Ovary (tissue), 3 donors: ENCODE measurements around the gene DLX1.

Experiments used
- EP300 ChIP-seq: sonication (generic); formaldehyde crosslinking; IDR thresholded peaks from one replicate; pipeline ENCODE4 v1.6.1; 2017; ENCODE audit warnings: antibody characterized with exemption
- POLR2A ChIP-seq: fragments of 450-650 bp; IDR thresholded peaks from one replicate; pipeline ENCODE4 v1.6.1; 2017; ENCODE audit warnings: antibody characterized with exemption, mild to moderate bottlenecking, moderate library complexity
- TF ChIP-seq, protein P1 (sequence below), 3 donors: fragments of 450-650 bp in 2 of 3; fragments of 200-600 bp in 1 of 3; IDR thresholded peaks; one replicate each; pipeline versions ENCODE4 v1.5.1 to v1.8.0; 2016 to 2022; ENCODE audit warnings: antibody characterized with exemption in 3 of 3, mild to moderate bottlenecking in 1 of 3
- donor health status: DM: no; HTN: no; CAD: no.

DNA sequence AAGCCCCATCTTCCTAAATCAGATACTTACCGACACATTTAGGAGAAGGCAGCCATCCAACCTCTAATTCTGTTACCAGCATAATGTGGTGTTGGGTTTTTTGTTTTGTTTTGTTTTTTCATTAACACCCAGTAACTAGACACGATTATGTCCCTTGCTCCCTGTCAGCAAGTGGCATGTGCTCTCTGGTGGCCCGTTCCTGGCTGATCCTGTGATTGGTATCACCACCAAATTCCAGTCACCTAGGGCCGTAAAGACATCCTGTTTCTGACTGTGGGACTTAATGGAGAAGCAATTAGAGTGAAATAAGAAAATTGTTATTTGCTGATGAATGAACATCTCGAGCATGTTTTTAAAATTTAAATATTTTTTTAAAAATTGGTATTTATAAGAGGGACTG lies 5.9 kb upstream of the DLX1 start:
- TF ChIP-seq, protein P1, sequence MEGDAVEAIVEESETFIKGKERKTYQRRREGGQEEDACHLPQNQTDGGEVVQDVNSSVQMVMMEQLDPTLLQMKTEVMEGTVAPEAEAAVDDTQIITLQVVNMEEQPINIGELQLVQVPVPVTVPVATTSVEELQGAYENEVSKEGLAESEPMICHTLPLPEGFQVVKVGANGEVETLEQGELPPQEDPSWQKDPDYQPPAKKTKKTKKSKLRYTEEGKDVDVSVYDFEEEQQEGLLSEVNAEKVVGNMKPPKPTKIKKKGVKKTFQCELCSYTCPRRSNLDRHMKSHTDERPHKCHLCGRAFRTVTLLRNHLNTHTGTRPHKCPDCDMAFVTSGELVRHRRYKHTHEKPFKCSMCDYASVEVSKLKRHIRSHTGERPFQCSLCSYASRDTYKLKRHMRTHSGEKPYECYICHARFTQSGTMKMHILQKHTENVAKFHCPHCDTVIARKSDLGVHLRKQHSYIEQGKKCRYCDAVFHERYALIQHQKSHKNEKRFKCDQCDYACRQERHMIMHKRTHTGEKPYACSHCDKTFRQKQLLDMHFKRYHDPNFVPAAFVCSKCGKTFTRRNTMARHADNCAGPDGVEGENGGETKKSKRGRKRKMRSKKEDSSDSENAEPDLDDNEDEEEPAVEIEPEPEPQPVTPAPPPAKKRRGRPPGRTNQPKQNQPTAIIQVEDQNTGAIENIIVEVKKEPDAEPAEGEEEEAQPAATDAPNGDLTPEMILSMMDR (IDR thresholded peaks at IDR 0.05) = no peak
- no peak for TF ChIP-seq EP300
- no peak for TF ChIP-seq POLR2A
